Measurements from ENCODE around the gene TTC33.

The TTC33 gene

GRCh38 chr5:40477856-40478546, 277.8 kb downstream of the TTC33 start:
- no peak for DNase-seq

- DNase-seq: no peak
These were observed 280.2 kb downstream of the TTC33 start for GRCh38 chr5:40475561-40475960.

GRCh38 chr5:40474250-40474649, 281.5 kb downstream of the TTC33 start:
- DNase-seq: no peak

- no peak for DNase-seq
These were observed 290.3 kb downstream of the TTC33 start for GRCh38 chr5:40465416-40465815.

GRCh38 chr5:40464511-40464910, 291.2 kb downstream of the TTC33 start:
- no peak for DNase-seq

Measured in fibroblast of skin of scalp (primary cell).